GM21528 (cell line): Measurements from ENCODE around the gene SLC30A7.
"Not testable (repeated sequence)": the region's sequence is repeated elsewhere in the genome, so short reads cannot be mapped to it uniquely, and the experiment has no call there.

Source experiments
- ATAC-seq: cut with Tn5 transposase; IDR thresholded peaks from one replicate; pipeline ENCODE4 v1.9.1; 2021; ENCODE audit warnings: mild to moderate bottlenecking, moderate library complexity; ENCODE audit not compliant: unreplicated experiment, low FRiP score

The SLC30A7 gene, protein sequence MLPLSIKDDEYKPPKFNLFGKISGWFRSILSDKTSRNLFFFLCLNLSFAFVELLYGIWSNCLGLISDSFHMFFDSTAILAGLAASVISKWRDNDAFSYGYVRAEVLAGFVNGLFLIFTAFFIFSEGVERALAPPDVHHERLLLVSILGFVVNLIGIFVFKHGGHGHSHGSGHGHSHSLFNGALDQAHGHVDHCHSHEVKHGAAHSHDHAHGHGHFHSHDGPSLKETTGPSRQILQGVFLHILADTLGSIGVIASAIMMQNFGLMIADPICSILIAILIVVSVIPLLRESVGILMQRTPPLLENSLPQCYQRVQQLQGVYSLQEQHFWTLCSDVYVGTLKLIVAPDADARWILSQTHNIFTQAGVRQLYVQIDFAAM

DNA sequence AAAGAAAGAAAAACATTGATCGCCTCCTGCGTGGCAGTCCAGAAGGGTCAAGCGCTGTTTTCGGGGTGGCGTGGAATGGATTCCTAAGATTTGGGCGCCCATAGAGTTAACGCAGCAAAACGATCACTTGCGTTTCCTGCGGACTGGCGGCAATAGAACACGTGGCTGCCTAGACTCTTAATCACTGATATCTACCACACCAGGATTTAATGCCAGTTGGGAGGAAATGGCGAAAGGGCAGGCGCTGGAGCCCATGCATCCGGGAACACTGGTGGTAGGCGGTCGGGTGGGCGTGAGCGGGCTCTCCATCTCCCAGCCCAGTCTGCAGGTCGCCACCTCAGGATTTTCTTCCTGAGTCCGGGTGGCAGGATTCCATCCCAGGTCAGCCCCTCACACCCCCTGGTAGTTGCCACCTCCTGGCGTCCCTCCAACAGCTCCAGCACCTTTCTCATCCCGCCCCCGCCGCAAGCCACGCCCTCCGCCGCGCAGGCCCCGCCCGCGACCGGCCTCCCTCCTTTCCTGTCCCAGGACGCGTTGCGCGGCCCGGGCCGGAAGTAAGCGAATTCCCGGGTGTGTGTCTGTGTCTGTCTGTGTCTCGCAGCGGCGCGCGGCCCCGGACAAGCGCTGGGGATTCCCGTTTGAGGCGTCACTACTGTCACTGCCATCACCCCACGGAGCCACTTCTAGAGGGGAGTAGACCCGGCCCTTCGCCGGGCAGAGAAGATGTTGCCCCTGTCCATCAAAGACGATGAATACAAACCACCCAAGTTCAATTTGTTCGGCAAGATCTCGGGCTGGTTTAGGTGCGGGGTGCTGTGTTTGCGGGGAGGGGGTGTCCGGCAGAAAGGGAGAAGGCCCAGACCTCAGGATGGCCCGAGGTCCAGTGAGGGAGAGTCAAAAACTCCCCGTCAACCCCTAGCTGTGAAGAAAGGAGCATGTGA lies at the start of gene SLC30A7:
SLC30A7 (plus strand) TSS at position 551 of the 941 bp plus-strand sequence; CDS start at position 724, 173 bp downstream.
- peak; percentile 73 for ATAC-seq

DNA sequence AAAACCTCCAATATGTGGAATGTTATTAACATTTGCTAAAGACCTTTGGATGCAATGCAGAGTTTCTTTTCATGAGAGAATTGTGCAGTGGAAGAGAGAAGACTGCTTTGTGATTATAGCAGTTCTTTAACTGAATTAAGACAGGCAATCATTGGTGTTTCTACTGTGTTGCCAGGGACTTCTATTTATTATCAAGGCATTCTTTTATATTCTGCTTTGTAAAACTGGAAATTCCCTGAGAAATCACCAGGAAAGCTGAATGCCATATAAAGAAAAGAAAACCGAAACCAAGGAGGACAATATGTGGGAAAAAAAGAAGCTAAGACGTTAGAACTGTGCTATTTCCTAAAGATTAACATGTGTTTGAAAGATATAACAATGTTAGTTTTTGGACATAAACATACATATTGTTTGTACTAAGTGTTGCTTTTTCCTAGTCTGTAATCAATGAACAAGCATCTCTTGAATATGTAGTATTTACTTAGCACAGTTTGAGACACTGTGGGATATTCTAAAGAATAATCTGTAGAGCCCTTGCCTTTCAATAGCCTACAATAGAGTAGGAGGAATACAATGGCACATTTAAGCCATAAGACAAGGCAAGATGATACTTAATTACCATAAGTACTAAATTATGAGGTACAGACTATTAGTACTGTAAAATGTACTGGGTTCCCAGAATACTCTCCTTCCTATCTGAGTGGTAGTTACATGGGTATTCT lies 48.4 kb upstream of the SLC30A7 start:
- no peak for ATAC-seq

DNA sequence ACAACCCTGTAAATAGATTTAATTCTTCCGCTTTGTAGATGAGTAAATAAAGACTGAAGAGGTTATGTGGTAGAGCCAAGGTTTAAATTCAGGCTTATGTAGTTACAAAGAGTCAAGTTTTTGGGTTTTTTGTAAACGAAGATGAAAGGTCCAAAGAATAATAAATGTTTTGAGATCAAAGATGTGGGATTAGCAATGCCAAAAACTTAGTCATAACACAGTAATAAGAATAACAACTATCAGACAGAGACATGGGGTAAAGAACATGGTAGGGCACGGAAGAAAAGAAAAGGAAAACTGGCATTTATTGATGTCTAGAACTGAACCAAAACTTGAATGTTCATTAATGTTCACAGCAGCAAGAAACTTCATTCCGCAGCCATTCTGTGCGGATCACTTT lies 44.2 kb upstream of the SLC30A7 start:
- ATAC-seq = no peak

DNA sequence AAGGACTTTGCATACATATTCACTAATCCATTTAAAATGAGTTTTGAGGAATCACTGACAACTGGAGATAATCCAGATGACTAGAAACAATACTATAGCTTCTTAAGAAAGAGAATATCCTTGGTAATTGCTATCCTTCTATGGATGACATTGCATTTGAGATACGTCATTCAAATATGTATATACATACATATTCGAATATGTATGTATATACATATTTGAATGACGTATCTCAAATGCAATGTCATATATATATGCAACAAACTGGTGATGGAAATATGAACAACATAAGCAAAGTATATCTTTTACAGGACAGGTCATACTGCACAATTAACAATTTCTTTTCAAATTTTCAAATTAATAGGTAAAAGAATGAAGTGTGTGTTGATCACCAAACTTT lies 42.9 kb upstream of the SLC30A7 start:
- no peak for ATAC-seq

DNA sequence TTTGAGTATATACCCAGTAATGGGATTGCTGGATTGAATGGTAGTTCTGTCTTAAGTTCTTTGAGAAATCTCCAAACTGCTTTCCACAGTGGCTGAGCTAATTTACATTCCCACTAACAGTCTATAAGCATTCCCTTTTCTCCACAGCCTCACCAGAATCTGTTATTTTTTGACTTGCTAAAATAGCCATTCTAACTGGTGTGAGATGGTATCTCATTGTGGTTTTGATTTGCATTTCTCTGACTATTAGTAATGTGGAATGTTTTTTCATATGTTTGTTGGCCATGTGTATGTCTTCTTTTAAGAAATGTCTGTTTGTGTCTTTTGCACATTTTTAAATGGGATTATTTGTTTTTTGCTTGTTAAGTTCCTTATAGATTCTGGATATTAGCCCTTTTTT lies 40.8 kb upstream of the SLC30A7 start:
- not testable (repeated sequence) for ATAC-seq

DNA sequence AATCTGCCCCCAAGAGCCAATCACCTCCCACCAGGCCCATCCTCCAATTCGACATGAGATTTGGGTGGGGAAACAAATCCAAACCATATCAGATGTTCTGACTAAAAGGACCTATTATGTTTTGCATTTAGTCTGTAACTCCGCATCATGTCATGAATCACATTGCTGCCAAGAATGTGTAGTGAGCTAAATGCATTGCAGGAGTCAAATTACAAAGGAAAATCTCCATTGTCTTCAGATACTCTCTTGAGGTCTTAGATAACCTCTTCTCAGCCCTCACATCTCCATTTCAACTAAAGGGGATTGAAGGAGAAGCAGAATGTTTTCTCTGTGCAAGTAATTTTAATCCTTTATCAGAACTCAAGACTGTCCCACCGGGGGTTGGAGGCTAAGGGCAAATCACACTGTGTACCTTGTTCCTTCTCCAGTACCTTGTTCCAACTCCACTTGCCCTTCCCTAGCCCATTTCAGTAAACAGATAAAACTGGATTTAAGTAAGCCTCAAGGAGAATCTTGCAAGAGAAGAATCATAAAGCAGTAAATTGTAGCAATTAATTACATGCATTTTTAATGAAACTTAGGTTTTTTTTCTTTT lies 35.4 kb upstream of the SLC30A7 start:
- ATAC-seq = no peak

DNA sequence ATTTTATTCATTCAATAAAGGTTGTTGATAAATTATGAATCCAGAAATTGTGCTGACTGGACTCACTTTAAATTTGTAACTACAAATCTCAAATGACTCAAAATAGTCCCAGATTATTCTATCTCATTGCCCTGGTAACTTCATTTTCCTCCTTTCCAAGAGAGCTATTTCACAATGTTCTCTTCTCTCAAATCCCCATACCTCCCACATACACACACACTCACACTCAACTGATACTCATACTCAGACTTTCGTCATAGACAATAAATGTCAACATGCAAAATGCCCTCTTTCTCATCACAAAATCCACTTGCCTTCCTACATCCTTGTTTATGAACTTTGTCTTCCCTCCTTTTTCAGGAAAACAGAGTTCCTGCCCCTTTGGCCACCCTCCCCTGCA lies 34.5 kb upstream of the SLC30A7 start:
- no peak for ATAC-seq

DNA sequence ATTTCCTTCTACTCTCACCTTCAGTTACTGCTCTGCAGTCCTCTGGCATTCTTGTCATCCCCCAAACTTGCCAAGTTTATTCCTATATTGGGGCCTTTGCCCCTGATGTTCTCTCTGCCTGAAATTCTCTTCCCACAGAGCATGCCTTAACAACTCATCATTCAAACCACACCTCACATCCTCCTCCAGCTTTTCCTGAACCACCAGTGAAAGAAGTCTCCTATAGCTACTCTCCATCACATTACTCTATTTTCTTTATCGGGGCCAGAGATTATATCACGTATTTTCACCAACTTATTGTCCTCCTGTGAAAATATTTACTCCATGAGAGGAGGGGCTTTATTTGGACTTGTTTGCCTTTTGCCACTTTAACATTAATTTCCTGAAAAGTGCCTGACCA lies 33.3 kb upstream of the SLC30A7 start:
- ATAC-seq = no peak

DNA sequence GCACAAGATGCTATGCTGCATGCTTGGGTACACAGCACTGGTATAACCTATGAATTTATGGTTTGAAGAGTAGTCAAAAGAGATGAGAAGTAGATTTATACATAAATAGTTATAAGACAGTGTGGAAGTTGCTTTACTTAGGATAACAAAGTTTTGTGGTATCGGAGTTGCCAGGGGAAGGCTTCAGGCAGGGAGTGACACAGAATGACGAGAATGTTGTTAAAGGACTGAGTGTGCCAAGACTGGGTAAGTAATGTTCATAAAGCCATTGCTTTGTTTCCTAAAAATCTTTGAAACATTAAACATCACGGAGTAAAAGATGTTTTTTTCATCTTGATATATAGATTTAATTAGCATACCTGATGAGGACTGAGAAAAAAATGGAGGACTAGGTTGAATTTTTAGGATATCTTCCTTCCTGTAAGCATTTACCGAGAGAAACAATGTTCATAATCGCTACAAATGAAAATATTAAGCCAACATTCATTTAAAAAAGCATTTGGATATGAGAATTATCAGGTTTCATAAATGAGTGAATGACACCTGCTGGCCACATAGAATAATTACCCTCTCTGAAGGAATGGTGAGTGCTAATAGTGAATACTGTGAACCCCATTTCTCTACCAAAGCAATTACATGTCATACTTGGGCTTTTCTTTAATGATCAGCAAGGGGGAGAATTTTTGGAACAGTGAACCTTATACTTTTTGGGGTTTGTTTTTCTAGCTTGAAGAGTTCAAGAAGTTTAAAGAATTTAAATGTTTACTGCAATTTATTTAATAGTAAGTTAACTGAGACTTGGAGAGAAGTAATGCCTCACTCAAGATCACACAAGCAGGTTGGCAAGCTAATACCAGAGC lies 29.6 kb upstream of the SLC30A7 start:
- peak; percentile 53 for ATAC-seq

DNA sequence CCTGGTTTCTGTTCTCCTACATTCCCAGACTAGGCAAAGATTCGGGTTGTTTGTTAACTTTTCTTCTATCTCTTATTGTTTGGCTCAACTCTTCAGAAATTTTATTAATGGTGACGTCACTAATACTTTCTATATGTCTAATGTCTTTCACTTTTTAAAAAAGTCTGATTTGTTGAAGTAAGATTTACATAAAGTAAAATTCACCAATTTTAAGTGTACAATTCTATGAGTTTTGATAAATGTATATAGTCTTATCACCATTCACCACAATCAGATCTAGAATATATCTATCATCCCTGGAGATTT lies 29.0 kb upstream of the SLC30A7 start:
- no peak for ATAC-seq

DNA sequence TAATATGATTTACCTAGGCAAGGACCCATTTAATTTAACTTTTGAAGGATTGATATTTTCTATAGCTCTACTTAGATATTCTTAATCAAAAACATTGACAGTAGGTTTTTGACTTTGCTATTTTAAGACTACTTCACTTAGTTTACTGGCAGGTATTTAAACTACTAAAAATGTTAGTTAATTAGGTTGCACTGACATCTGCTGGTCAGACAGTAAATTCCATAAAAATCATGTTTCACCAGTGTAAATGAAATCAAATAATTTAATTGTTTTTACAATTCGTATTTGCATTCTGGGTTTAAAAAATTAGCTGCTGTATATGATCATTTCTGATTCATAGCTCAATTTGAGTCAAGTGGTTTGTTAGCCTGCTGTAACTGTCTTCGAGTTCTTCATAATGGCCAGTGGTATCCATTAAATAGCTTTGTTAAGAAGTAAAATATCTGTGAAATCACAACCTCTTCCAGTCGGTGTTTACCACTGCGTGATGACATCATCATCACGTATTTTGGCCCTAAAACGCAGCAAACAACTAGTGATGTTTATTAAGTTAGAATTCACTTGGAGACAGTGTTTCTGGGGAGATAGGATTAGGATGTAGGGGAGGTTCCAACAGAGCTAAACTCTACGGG lies 27.4 kb upstream of the SLC30A7 start:
- ATAC-seq = no peak

DNA sequence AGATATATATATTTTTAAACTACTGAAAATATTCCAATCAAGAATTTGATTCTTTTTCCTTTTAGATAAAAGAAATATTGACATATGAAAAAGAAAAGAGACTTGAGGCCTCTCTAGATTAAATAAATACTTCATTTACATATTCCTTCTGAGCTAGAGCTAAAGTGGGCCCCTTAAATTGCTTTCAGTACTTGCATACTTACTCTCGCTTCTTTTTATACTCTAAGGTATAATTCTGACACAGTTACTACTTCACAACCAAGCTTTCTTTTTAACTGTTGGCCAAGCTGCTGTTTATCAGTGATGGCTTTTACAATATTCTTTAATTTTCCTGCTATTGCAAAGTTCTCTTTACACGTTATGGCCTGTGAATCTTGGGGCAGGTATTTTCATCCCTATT lies 25.9 kb upstream of the SLC30A7 start:
- no peak for ATAC-seq

DNA sequence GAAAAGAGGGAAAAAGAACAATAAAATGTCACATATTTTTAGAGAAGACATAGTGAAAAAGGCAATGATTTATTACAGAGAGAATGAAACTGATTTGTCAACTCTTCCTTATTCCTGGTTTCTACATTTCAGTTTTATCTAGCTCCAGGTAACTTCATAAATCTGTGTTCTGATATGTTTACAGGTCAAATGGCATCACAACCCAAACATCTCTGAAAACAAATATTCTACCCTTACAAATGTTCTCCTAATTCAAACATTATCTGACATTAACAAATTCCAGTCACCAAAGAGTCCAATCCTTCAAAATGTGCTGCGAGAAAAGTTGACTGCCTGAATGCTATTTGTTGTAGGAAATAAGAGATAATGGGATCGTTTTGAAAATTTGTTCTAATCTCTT lies 21.5 kb upstream of the SLC30A7 start:
- no peak for ATAC-seq

DNA sequence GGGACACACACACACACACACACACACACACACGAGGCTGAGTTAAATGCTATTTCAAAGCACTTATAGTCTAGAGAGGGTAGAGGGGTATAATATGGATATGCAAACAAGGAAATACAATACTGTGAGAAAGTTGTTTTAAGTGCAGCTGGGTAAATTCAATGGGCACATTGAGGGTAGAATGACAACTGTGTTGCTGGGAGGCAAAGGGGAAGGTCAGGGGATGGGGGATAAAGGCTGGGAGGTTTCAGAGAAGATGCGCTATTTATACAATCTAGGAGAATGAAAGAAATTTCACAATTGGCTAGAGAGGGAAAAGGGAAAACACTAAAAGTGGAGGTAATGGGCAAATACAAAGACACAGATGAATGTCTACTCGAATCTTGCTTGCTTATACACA lies 20.7 kb upstream of the SLC30A7 start:
- no peak for ATAC-seq

DNA sequence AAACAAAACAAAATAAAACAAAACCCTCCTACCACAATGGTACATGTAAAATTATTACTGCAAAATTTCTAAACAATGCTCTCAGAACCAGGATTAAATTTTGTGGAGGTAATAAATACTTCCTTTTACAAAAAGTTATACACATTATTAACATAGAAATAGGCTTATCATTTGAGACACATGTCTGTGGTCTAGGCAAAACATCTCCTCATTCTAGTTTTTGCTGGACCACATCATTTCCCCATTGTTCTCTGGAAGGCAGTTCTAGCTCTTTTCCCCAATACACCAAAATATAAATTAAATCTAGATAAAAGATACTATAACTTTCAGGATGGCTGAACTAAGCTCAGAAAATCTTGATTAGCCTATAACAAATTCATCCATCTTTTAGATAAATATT lies 19.6 kb upstream of the SLC30A7 start:
- ATAC-seq = no peak

DNA sequence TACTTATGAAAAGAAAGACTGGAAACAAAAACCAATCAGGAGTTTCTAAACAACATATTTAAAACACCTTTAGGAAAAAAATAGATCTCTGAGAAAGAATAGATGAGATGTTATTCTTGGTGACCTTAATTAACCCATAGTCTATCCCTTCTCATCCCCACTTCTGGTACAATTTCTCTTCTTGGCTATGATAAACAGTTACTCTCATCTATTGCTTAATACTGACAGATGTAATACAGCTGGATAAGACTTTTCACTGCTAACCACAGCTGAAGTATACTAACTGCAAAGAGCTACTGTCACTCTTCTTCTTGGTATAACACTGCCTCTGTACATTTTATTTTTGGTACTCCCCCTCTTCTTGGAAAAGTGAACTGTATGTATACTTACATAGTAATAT lies 16.5 kb upstream of the SLC30A7 start:
- ATAC-seq = no peak

DNA sequence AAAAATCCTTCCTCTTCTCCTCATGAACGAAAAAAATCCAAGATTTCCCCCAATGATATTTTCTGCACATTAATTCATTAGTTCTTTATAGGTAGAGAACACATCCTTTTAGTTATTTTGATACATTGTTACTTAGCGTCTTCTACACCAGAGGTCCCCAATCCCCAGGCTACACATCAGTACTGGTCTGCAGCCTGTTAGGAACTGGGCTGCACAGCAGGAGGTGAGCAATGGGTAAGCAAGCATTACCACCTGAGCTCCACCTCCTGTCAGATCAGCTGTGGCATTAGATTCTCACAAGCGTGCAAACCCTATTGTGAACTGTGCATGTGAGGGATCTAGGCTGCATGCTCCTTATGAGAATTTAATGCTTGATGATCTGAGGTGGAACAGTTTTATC lies 14.2 kb upstream of the SLC30A7 start:
- ATAC-seq = no peak

DNA sequence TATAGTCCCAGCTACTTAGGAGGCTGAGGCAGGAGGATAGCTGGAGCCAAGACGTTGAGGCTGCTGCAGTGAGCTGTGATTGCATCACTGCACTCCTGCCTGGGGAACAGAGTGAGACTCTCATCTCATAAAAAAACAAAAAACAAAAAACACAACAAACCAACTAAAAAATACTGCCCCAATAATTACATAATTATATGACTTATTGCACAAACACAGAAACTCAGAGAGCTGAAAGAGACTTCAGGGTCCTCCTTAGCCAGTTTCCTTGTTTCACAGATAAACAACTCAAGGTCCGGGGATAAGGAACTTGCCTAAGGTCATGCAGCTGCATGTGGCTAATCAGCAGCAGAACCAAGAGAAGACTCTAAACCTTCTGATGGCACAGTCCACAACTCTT lies 13.2 kb upstream of the SLC30A7 start:
- ATAC-seq = no peak

DNA sequence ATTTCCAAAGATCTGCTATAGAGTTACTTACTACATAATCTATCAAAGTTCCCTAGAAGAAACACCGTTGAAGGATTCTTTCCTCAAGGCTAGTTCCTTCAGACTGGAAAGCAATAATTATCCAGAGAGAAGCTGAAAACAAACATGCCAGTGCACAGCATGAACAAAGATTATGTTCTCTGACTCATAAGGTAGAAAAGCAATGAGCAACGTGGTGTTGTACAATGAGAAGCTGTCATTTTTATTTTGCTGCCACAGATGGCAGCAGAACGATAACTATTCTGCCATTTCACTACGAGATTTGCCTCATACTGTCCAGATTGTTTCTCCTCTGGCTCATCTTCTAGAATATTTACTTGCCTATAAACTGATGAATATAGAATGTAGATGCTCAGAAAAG lies 11.9 kb upstream of the SLC30A7 start:
- ATAC-seq = no peak
